GM23338 (cell line): ENCODE data around the gene AHDC1. TPM values are rescaled to one million over a fixed set of nuclear protein-coding genes. Genes with fewer than 3 reads are reported as not detected.

Experiments
- ATAC-seq: fragments of 200-7000 bp; cut with Tn5 transposase; 3 replicates; pipeline ENCODE4 v1.9.1; 2020
- DNase-seq: peaks from one replicate; pipeline ENCODE4 v3.0.0-alpha.2; 2015; ENCODE audit warnings: low spot score
- H2AFZ ChIP-seq: fragments of 200-600 bp; sonication (generic); 2 replicates; pipeline ENCODE4 v1.8.0; 2016; ENCODE audit warnings: antibody characterized with exemption, mild to moderate bottlenecking, moderate library complexity
- H3F3A ChIP-seq: fragments of 200-600 bp; sonication (generic); replicated peaks from 2 replicates; pipeline ENCODE4 v1.8.0; 2017; ENCODE audit warnings: antibody characterized with exemption, mixed run types, low read depth
- H3K27ac ChIP-seq: fragments of 200-600 bp; sonication (generic); 2 replicates; pipeline ENCODE4 v1.6.1; 2016; ENCODE audit warnings: low read depth
- H3K27me3 ChIP-seq: fragments of 200-600 bp; sonication (generic); 2 replicates; pipeline ENCODE4 v1.8.0; 2016; ENCODE audit warnings: mild to moderate bottlenecking, mixed run types, moderate library complexity; ENCODE audit not compliant: insufficient read depth
- H3K36me3 ChIP-seq: fragments of 200-600 bp; sonication (generic); 2 replicates; pipeline ENCODE4 v1.8.0; 2016; ENCODE audit warnings: mild to moderate bottlenecking; ENCODE audit not compliant: insufficient read depth
- H3K4me1 ChIP-seq: fragments of 200-600 bp; sonication (generic); 2 replicates; pipeline ENCODE4 v1.8.0; 2016; ENCODE audit warnings: mild to moderate bottlenecking, moderate library complexity; ENCODE audit not compliant: insufficient read depth
- H3K4me2 ChIP-seq: fragments of 200-600 bp; sonication (generic); 2 replicates; pipeline ENCODE4 v1.7.1; 2017; ENCODE audit warnings: mixed run types
- H3K4me3 ChIP-seq: fragments of 200-600 bp; sonication (generic); 2 replicates; pipeline ENCODE4 v1.6.1; 2016; ENCODE audit warnings: mixed run types
- H3K79me2 ChIP-seq: fragments of 200-600 bp; sonication (generic); replicated peaks from 2 replicates; pipeline ENCODE4 v1.8.0; 2017; ENCODE audit warnings: mild to moderate bottlenecking; ENCODE audit not compliant: insufficient read depth
- H3K9me2 ChIP-seq: fragments of 200-600 bp; sonication (generic); 2 replicates; pipeline ENCODE4 v1.8.0; 2017; ENCODE audit not compliant: insufficient read depth
- H4K20me1 ChIP-seq: fragments of 200-600 bp; sonication (generic); replicated peaks from 2 replicates; pipeline ENCODE4 v1.8.0; 2017; ENCODE audit warnings: mild to moderate bottlenecking; ENCODE audit not compliant: insufficient read depth
- H3K27ac Mint-ChIP-seq: 2 replicates; pipeline ENCODE4 v1.8.0; 2020; ENCODE audit warnings: inconsistent platforms, mild to moderate bottlenecking, moderate library complexity, mixed read lengths
- H3K27me3 Mint-ChIP-seq: 3 replicates; pipeline ENCODE4 v1.8.0; 2022; ENCODE audit warnings: low read depth, mild to moderate bottlenecking, moderate library complexity, mixed read lengths, inconsistent platforms; ENCODE audit not compliant: insufficient read depth, poor library complexity
- H3K36me3 Mint-ChIP-seq: 3 replicates; pipeline ENCODE4 v1.8.0; 2021; ENCODE audit warnings: low read depth, mild to moderate bottlenecking, inconsistent platforms, moderate library complexity, mixed read lengths
- H3K4me1 Mint-ChIP-seq: 3 replicates; pipeline ENCODE4 v1.8.0; 2020; ENCODE audit warnings: mild to moderate bottlenecking, inconsistent platforms, mixed read lengths
- H3K4me3 Mint-ChIP-seq: 3 replicates; pipeline ENCODE4 v1.8.0; 2021; ENCODE audit warnings: moderate library complexity, mild to moderate bottlenecking, inconsistent platforms, mixed read lengths
- H3K9me3 Mint-ChIP-seq: 3 replicates; pipeline ENCODE4 v1.8.0; 2020; ENCODE audit warnings: moderate library complexity, mild to moderate bottlenecking, inconsistent platforms, mixed read lengths
- CREB1 ChIP-seq: fragments of 250-450 bp; sonication (Bioruptor Pico); IDR thresholded peaks from 2 replicates; pipeline ENCODE4 v1.5.0; 2020; ENCODE audit warnings: low read depth, mild to moderate bottlenecking, moderate library complexity
- CTCF ChIP-seq, 2 experiments: fragments of 200-600 bp in 1 of 2; sonication (generic) in 1 of 2; conservative IDR thresholded peaks; 2 replicates each; pipeline versions ENCODE4 v1.5.1 to v1.6.1; 2016 to 2017; ENCODE audit warnings: antibody characterized with exemption in 2 of 2, low read depth in 2 of 2, mild to moderate bottlenecking in 2 of 2, moderate library complexity in 1 of 2
- ETS1 ChIP-seq: IDR thresholded peaks from 2 replicates; pipeline ENCODE4 v1.6.1; 2016; ENCODE audit warnings: antibody characterized with exemption
- EZH2 ChIP-seq: fragments of 200-600 bp; sonication (generic); IDR thresholded peaks from one replicate; pipeline ENCODE4 v1.8.0; 2017; ENCODE audit warnings: antibody characterized with exemption, mild to moderate bottlenecking, low read depth; ENCODE audit not compliant: unreplicated experiment
- EZH2phosphoT487 ChIP-seq: fragments of 200-600 bp; sonication (generic); IDR thresholded peaks from one replicate; pipeline ENCODE4 v1.8.1; 2018; ENCODE audit warnings: antibody characterized with exemption; ENCODE audit not compliant: unreplicated experiment
- JUNB ChIP-seq: IDR thresholded peaks from one replicate; pipeline ENCODE4 v1.6.1; 2016; ENCODE audit warnings: antibody characterized with exemption; ENCODE audit not compliant: unreplicated experiment
- NANOG ChIP-seq: IDR thresholded peaks from 2 replicates; pipeline ENCODE4 v1.6.1; 2016; ENCODE audit warnings: antibody characterized with exemption, borderline replicate concordance
- POLR2AphosphoS5 ChIP-seq: IDR thresholded peaks from 2 replicates; pipeline ENCODE4 v1.6.1; 2016; ENCODE audit warnings: antibody characterized with exemption, low read depth
- REST ChIP-seq: IDR thresholded peaks from one replicate; pipeline ENCODE4 v1.6.1; 2018; ENCODE audit warnings: antibody characterized with exemption; ENCODE audit not compliant: unreplicated experiment
- STAT1 ChIP-seq: IDR thresholded peaks from one replicate; pipeline ENCODE4 v1.6.1; 2016; ENCODE audit warnings: antibody characterized with exemption; ENCODE audit not compliant: unreplicated experiment
- ZNF114 ChIP-seq: fragments of 250-450 bp; sonication (Bioruptor Pico); IDR thresholded peaks from 2 replicates; pipeline ENCODE4 v1.5.0; 2020; ENCODE audit warnings: mild to moderate bottlenecking, moderate library complexity
- ZNF331 ChIP-seq: fragments of 250-450 bp; sonication (Bioruptor Pico); IDR thresholded peaks from 2 replicates; pipeline ENCODE4 v1.5.0; 2020; ENCODE audit warnings: low read depth, mild to moderate bottlenecking, moderate library complexity
- ZNF462 ChIP-seq: fragments of 250-450 bp; sonication (Bioruptor Pico); IDR thresholded peaks from 2 replicates; pipeline ENCODE4 v1.5.0; 2020; ENCODE audit warnings: mild to moderate bottlenecking, moderate library complexity
- polyA plus RNA-seq: library from polyadenylated mRNA; unstranded; fragments of >200 nt; fragmentation: Nextera tagmentation; extraction: Ambion mirVana; gene quantifications from 2 replicates; pipeline ENCODE4 v1.2.1, GENCODE V29; 2016
- total RNA-seq: library from RNA; depleted of rRNA; stranded (reverse); fragments of >200 nt; shearing (Covaris generic); gene quantifications from 2 replicates; pipeline ENCODE4 v1.2.3, GENCODE V29; 2014

The AHDC1 gene
- total and polyA plus RNA-seq, 2 experiments from 2014 or later = 8.3 to 22.2 TPM

GRCh38 chr1:27492796-27493195, 111.1 kb downstream of the AHDC1 start:
- Mint-ChIP-seq H3K4me3 (no peak overlapping the region; the same call in 2 of the 3 replicates), H3K27me3 (peaks cover 10% of the 10 kb centered on the region), H3K36me3 (no peaks in the 10 kb centered on the region), H3K9me3 (no peaks in the 10 kb centered on the region), H3K27ac (no peak overlapping the region), H3K4me1 (peaks cover 47% of the 10 kb centered on the region)
- Histone ChIP-seq H3K27ac (no peak overlapping the region), H3K4me1 (peaks cover 23% of the 10 kb centered on the region), H3K4me3 (no peak overlapping the region), H3K79me2 (peaks cover 19% of the 10 kb centered on the region), H3K27me3 (no peaks in the 10 kb centered on the region), H3K36me3 (no peaks in the 10 kb centered on the region), H2AFZ (peak overlapping the region; percentile 52; the same call in 1 of the 2 replicates), H3F3A (peaks cover 15% of the 10 kb centered on the region), H4K20me1 (0 out of 2 replicates have a peak, but pooled peaks cover 4% of the 10 kb centered on the region), H3K9me2 (no peaks in the 10 kb centered on the region), H3K4me2 (no peak overlapping the region)
- TF ChIP-seq ETS1 (no peak), NANOG (no peak), ZNF462 (CRISPR knock-in tag) (no peak), POLR2AphosphoS5 (no peak), EZH2phosphoT487 (no peak), JUNB (no peak), CREB1 (CRISPR knock-in tag) (no peak), ZNF114 (CRISPR knock-in tag) (no peak), EZH2 (no peak), STAT1 (no peak), REST (no peak), CTCF (conservative IDR thresholded peaks at IDR 0.05; ENCODE audit: low read depth in 2 of 2) (no peak), ZNF331 (no peak)
- DNase-seq (no peak), ATAC-seq (no peak)
